Measurements from ENCODE around the gene HMGCL. TPM values are rescaled to one million over a fixed set of nuclear protein-coding genes. Genes with fewer than 3 reads are reported as not detected.

HMGCL gene
- total RNA-seq: 43.3 and 44.2 TPM in 2 replicates

GRCh38 chr1:23825076-23825761, at the start of gene HMGCL:
TSS of gene HMGCL (minus strand) at chr1:23825429. CDS start at chr1:23825415, 14 bp downstream.

GRCh38 chr1:23867895-23868556, 42.8 kb upstream of the HMGCL start, which contains the start of gene FUCA1:
TSS of gene FUCA1 (minus strand) at chr1:23868290. CDS start at chr1:23868286, 4 bp downstream.

DNA sequence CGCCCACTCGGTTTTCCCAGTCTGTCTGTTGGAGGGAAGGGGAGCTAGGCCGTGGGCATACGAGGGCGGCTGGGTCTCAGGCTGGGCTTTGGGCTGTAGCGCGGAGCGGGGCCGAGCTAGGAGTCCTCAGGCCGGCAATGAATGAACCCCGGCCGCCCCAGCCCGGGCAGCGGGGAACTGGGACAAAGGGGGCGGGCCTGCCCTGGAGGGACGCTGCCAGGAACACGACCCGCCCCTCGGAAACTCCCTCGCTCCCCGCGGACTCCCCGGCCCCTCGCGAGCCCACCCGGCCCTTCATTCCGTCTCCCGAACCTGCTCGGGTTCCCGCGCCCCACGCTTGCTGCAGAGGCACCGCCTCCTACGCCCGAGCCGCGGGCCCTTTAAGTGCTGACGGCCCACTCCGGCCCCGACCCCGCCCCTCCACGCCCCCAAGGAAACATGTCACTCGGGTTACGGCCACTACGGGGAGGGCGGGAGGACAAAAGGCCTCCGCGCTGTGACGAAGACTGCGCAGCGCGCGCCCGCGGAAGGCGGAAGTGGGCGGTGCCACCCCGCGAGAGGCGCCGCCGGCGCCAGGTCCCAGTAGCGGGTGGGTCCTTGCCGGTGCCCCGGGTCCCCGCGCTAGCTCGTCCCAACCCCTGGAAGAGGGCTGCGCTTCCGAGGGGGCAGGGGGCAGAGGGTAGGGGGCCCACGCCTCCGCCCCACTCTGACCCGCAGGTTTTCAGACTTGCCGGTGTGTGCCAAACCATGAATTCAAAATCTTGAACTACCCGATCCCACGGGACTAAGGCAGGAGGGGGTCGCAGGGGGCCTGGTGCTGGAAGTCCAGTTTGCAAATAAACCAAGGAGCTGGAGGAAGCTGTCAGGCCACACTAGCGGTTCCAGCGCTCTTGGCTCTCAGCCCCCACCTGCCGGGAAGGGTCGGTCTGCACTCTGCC, 24.6 kb downstream of the HMGCL start, which contains the start of gene GALE:
Gene GALE, minus strand, starts transcription at position 355 of the 938 bp plus-strand sequence. CDS start 1,747 bp downstream, outside the sequence.

DNA sequence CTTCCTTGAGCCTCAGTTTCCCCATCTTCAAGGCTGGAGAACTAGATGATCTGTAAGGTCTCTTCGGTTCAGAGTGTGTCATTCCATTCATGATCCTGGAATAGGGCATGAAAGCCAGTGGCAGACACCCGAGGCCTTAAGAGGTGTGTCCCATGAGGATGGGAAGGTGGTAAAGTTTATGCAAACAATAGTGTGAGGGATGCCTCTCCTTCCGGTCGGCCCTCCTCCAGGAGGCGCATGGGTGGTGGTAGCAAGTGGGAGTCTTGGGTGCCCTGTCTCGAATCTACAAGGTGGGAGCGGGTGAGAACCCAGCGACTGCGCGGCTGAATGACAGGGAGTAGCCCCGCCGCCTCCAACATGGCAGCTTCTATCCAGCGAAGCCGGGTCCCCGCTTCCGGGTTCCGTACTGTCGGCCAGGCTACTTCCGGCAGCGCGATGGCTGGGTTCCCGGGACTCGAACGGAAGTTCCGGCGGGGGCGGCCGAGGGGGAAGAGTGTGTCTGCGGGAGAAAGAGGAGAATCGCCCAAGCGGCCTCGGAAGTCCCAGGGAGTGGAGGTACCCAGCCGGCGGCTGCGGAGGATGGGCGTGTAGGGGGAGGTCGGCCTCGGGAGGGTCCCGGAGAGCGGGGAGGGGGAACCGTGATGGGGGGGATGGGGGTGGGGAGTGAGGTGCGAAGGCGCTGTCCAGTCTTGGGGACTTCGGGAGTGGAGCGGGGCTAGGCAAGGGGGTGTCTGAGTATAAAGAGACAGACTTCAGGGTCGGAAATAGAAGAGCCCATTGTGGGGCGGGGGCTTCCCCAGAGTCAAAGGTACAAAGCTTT, 34.3 kb downstream of the HMGCL start, which contains the start of gene LYPLA2:
Gene LYPLA2, plus strand, starts transcription at position 450 of the 820 bp plus-strand sequence. CDS start 1,538 bp downstream, outside the sequence.

DNA sequence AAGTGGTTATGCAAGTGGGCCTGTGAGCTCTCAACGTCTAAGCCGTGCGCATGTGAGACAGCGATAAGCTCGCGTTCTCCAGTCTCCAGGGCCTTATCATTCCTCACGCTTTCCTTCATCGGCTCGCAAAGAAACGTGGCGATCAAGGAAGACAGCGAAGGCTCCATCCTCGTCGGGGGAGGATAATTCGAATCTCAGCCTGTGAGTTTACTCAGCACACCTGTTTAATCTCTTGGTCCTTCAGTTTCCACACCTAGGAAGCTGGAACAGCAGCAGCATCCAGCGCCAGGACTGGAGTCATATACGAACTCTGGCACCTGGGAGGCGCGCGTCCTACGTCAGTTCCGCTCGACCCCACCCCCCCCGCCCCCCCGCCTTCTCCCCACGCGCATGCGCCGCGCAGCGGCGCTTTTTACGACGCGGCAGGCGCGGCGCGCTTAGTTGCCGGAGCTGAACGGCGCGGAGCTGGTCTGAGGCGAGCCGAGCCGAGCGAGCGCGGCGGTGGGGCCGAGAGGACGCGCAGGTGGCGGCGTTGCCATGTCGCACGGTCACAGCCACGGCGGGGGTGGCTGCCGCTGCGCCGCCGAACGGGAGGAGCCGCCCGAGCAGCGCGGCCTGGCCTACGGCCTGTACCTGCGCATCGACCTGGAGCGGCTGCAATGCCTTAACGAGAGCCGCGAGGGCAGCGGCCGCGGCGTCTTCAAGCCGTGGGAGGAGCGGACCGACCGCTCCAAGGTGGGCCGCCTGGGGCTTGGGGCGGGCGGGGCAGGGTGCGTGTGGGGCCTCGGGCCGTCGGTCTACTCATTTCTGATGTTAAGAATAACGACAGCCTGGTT, 47.0 kb downstream of the HMGCL start, which contains the start of gene PITHD1:
Gene PITHD1, plus strand, starts transcription at position 440 of the 836 bp plus-strand sequence. Its CDS starts 98 bp downstream, at position 538.

Other genes starting within 250 kb of the HMGCL start
- 296 and 311 TPM in 2 replicates for gene RPL11, start 133.6 kb downstream of the HMGCL start, total RNA-seq
- 47.9 and 51.4 TPM in 2 replicates for gene ELOA, start 82.0 kb downstream of the HMGCL start, total RNA-seq
- 27.4 and 30.5 TPM in 2 replicates for gene PITHD1, start 47.0 kb downstream of the HMGCL start, total RNA-seq
- 36.7 and 45.1 TPM in 2 replicates for gene LYPLA2, start 34.3 kb downstream of the HMGCL start, total RNA-seq
- 15.3 and 16.9 TPM in 2 replicates for gene GALE, start 24.7 kb downstream of the HMGCL start, total RNA-seq
- gene FUCA1, start 42.9 kb upstream of the HMGCL start, total RNA-seq: 19.1 and 21.6 TPM in 2 replicates
- not detected in 2 replicates for gene CNR2, start 87.9 kb upstream of the HMGCL start, total RNA-seq
- 65.5 and 74.3 TPM in 2 replicates for gene PNRC2, start 134.4 kb upstream of the HMGCL start, total RNA-seq
- gene SRSF10, start 154.9 kb upstream of the HMGCL start, total RNA-seq: 74.4 and 92.8 TPM in 2 replicates